ENCODE results near the gene RAB8B.

The RAB8B gene

DNA sequence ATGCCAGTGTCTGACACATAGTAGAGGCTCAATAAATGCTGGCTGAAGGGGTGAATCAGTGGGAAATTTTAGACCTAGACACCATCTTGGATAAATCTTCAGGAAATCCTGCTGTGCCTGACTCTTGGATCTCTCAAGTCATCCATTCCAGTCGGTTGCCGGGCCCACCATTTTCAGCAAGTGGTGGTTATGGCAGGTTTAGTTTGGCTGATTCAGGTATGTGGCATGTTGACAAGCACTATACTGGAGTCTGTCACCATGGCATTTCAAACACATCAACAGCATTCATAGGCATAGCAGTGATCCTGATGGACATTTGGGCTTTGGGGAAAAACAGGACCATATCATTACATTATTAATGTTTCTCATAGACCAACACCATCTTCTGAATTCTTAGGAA is 62.3 kb downstream of the RAB8B start:
- Histone ChIP-seq H3K4me3 (ENCODE audit: low read depth, low read length) (no peak overlapping the region), H3K27ac (no peak overlapping the region), H3K27me3 (ENCODE audit: insufficient read depth, low read depth, severe bottlenecking) (no peaks in the 10 kb centered on the region), H3K36me3 (peaks cover 3% of the 10 kb centered on the region; the same call in 1 of the 2 replicates), H3K9me3 (ENCODE audit: severe bottlenecking) (no peaks in the 10 kb centered on the region)
- no peak for DNase-seq
- TF ChIP-seq, protein P1, sequence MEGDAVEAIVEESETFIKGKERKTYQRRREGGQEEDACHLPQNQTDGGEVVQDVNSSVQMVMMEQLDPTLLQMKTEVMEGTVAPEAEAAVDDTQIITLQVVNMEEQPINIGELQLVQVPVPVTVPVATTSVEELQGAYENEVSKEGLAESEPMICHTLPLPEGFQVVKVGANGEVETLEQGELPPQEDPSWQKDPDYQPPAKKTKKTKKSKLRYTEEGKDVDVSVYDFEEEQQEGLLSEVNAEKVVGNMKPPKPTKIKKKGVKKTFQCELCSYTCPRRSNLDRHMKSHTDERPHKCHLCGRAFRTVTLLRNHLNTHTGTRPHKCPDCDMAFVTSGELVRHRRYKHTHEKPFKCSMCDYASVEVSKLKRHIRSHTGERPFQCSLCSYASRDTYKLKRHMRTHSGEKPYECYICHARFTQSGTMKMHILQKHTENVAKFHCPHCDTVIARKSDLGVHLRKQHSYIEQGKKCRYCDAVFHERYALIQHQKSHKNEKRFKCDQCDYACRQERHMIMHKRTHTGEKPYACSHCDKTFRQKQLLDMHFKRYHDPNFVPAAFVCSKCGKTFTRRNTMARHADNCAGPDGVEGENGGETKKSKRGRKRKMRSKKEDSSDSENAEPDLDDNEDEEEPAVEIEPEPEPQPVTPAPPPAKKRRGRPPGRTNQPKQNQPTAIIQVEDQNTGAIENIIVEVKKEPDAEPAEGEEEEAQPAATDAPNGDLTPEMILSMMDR (IDR thresholded peaks at IDR 0.05; ENCODE audit: low read depth, low read length), result no peak

DNA sequence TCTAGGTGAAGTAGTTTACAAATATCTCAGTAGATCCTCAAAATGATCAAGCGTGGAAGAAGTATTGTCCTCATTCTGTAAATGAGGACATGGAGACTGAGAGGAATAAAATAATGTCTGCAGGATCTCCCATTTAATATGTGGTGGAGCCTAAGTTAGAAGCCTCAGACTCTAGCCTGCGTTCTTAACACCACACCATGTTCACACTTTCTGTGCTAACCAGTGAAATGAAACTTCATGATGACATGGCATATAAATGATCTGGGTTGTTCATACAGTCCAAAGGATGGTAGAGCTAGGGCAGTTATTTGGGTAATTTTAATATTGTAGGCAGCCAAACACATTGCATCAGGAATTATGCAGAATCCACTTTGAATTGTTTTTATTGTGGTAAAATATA is 62.9 kb downstream of the RAB8B start:
- no peak overlapping the region for H3K4me3 ChIP-seq (ENCODE audit: low read depth, low read length)
- no peaks in the 10 kb centered on the region for H3K27me3 ChIP-seq (ENCODE audit: insufficient read depth, low read depth, severe bottlenecking)
- no peak for DNase-seq
- H3K36me3 ChIP-seq, result peaks cover 3% of the 10 kb centered on the region; the same call in 1 of the 2 replicates
- H3K27ac ChIP-seq, result no peak overlapping the region
- TF ChIP-seq, protein P1 (IDR thresholded peaks at IDR 0.05; ENCODE audit: low read depth, low read length), result no peak
- no peaks in the 10 kb centered on the region for H3K9me3 ChIP-seq (ENCODE audit: severe bottlenecking)

GRCh38 chr15:63254991-63255390 is 65.6 kb downstream of the RAB8B start:
- Histone ChIP-seq H3K4me3 (ENCODE audit: low read depth, low read length) (no peak overlapping the region), H3K36me3 (peaks cover 4% of the 10 kb centered on the region), H3K27me3 (ENCODE audit: insufficient read depth, low read depth, severe bottlenecking) (no peaks in the 10 kb centered on the region), H3K27ac (no peak overlapping the region), H3K9me3 (ENCODE audit: severe bottlenecking) (no peaks in the 10 kb centered on the region)
- TF ChIP-seq, protein P1 (IDR thresholded peaks at IDR 0.05; ENCODE audit: low read depth, low read length), result no peak
- no peak for DNase-seq

DNA sequence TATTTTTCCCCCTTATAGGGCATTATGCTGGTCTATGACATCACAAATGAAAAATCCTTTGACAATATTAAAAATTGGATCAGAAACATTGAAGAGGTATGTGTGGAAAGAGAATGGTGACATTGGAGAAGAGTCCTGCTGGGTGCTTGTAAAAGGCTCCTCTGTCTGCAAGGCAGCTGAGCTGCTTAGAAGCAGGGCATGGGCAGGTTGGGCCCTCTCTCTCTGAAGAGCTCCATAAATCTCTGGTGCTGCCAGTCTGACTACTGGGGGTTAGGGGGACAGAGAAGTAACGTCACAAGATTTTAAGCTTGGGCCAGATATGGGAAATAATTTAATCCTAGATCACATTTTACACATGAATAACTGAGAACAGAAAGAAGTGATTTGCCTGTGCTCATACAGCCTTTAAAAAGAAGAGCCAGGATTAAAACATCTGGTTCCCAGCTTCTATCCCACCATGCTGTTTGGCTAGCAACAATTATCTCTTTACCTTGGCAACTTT is 66.1 kb downstream of the RAB8B start:
- TF ChIP-seq, protein P1 (IDR thresholded peaks at IDR 0.05; ENCODE audit: low read depth, low read length), result no peak
- Histone ChIP-seq H3K36me3 (peaks cover 7% of the 10 kb centered on the region), H3K9me3 (ENCODE audit: severe bottlenecking) (no peaks in the 10 kb centered on the region), H3K27ac (no peak overlapping the region), H3K4me3 (ENCODE audit: low read depth, low read length) (no peak overlapping the region), H3K27me3 (ENCODE audit: insufficient read depth, low read depth, severe bottlenecking) (no peaks in the 10 kb centered on the region)
- no peak for DNase-seq

GRCh38 chr15:63256433-63257274 is 67.2 kb downstream of the RAB8B start:
- peaks cover 14% of the 10 kb centered on the region for H3K36me3 ChIP-seq
- no peak for DNase-seq
- no peak overlapping the region for H3K4me3 ChIP-seq (ENCODE audit: low read depth, low read length)
- H3K27me3 ChIP-seq (ENCODE audit: insufficient read depth, low read depth, severe bottlenecking), result no peaks in the 10 kb centered on the region
- no peak overlapping the region for H3K27ac ChIP-seq
- TF ChIP-seq, protein P1 (IDR thresholded peaks at IDR 0.05; ENCODE audit: low read depth, low read length), result no peak
- H3K9me3 ChIP-seq (ENCODE audit: severe bottlenecking), result no peaks in the 10 kb centered on the region

Measured in WERI-Rb-1 (cell line).